GM21528 (cell line): ENCODE data around the gene RPS10.
"Not testable (repeated sequence)": the region's sequence is repeated elsewhere in the genome, so short reads cannot be mapped to it uniquely, and the experiment has no call there.

ENCODE experiments used
- ATAC-seq: cut with Tn5 transposase; IDR thresholded peaks from one replicate; pipeline ENCODE4 v1.9.1; 2021; ENCODE audit warnings: mild to moderate bottlenecking, moderate library complexity; ENCODE audit not compliant: unreplicated experiment, low FRiP score

Gene RPS10

GRCh38 chr6:34374508-34374907, 51.4 kb downstream of the RPS10 start:
- ATAC-seq: no peak

GRCh38 chr6:34374069-34374468, 51.8 kb downstream of the RPS10 start:
- no peak for ATAC-seq

GRCh38 chr6:34373511-34373910, 52.4 kb downstream of the RPS10 start:
- no peak for ATAC-seq

- not testable (repeated sequence) for ATAC-seq
Observed at GRCh38 chr6:34371865-34372264, 54.0 kb downstream of the RPS10 start.

- no peak for ATAC-seq
Observed at GRCh38 chr6:34370361-34370760, 55.5 kb downstream of the RPS10 start.

GRCh38 chr6:34369385-34369784, 56.5 kb downstream of the RPS10 start:
- no peak for ATAC-seq
